Omental fat pad (tissue), 4 donors: ENCODE results near the gene SPRYD3. TPM values are rescaled to one million over a fixed set of nuclear protein-coding genes. Genes with fewer than 3 reads are reported as not detected.

Experiments used
- ATAC-seq: fragments of 150-250 bp; one replicate; pipeline ENCODE4 v1.9.1; 2016; ENCODE audit warnings: mild to moderate bottlenecking, moderate library complexity; ENCODE audit not compliant: low FRiP score
- DNase-seq: peaks from one replicate; pipeline ENCODE4 v3.0.0-alpha.2; 2019; ENCODE audit warnings: low spot score
- total RNA-seq, 4 donors: library from RNA; depleted of rRNA; stranded (reverse); fragments of >200 nt; gene quantifications; one replicate each; pipeline ENCODE4 v1.1.0, GENCODE V29; 2016
- TF ChIP-seq, protein P1 (sequence below), 3 donors: fragments of 450-650 bp; IDR thresholded peaks; one replicate each; pipeline ENCODE4 v1.5.1; 2016 to 2017; ENCODE audit warnings: antibody characterized with exemption in 3 of 3, mild to moderate bottlenecking in 3 of 3, moderate library complexity in 2 of 3

The SPRYD3 gene
- total RNA-seq, 4 donors from 2014 or later: 31.5 to 42.3 (median 36.3) TPM

DNA sequence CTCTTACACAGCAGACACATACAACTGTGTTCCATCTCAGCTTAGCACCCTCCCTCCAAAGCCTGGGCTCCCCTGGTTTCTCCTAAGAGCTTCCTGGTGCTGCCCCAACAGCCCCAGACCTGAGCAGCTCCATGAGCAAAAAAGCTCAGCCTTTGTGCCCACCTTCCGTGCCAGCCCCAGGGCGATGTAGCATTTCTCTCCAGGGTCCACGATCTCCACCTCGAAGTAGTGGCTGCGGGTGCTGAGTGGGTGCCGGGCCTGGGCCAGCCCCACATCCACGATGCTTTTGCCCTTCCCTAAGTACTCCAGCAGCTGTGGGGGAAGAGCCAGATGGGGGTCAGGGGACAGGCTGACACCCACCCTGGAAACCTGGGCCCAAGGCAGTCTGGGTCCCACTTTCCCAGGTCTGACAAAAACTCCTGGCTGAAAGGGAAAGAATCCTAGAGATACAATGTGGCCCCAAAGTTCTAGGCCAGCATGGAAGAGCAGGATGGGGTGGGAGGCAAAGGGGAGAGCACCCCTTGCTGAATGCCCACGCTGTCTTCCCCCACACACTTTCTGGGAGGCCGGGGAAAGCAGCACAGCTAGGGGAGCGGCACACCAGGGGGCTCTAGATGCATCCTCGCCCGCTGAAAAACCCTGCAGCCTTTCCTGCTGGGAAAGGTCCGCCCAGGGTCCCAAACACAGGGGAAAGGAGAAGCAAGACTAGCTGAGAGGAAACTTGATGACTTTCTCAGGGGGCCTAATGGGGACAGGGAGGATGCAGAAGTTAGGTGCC is 11.0 kb downstream of the SPRYD3 start:
- ATAC-seq: no peak
- TF ChIP-seq, protein P1, sequence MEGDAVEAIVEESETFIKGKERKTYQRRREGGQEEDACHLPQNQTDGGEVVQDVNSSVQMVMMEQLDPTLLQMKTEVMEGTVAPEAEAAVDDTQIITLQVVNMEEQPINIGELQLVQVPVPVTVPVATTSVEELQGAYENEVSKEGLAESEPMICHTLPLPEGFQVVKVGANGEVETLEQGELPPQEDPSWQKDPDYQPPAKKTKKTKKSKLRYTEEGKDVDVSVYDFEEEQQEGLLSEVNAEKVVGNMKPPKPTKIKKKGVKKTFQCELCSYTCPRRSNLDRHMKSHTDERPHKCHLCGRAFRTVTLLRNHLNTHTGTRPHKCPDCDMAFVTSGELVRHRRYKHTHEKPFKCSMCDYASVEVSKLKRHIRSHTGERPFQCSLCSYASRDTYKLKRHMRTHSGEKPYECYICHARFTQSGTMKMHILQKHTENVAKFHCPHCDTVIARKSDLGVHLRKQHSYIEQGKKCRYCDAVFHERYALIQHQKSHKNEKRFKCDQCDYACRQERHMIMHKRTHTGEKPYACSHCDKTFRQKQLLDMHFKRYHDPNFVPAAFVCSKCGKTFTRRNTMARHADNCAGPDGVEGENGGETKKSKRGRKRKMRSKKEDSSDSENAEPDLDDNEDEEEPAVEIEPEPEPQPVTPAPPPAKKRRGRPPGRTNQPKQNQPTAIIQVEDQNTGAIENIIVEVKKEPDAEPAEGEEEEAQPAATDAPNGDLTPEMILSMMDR (IDR thresholded peaks at IDR 0.05): no peak
- DNase-seq: no peak

DNA sequence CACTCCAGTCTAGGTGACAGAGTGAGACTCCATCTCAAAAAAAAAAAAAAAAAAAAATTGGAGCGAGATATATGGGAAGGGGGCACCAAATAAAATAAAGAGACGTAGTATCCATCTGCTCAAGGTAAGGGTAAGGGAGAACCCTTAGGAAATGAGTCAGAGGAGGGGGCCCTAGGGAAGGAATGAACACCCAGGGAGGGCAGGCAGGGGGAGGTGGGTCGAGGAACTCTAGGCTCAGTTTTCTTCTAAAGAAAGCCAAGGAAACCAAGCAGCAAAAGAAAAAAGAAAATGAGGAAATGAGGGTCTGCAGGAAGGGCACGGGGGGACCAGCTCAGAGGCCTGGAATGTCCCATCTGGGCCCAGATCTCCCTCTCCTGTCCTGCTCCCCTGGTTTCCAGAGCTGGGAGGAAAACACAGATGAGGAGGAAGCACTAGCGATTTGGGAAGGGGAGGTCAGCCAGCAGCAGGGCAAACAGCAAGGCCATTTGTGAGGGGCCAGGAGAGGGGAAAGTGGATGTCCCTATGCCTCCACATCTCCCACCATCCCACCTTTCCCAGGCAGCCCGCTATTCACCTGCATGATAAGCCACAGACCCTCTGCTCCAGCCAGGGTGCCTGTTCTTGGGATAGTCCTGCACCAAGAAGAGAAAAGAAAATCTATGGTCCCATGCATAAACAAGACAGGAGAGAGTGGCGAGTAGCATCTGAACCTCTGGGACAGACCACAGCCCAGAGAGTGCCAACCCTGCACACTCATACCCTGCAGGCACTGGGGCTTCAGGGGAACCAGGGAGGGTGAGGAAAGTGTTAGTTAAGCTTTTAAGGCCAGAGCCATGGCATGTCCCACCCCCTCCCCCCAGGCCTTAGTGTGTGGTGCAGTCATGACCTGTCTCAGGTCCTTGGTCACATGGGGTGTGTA is 11.9 kb downstream of the SPRYD3 start:
- ATAC-seq (no peak), DNase-seq (no peak)
- TF ChIP-seq, protein P1 (IDR thresholded peaks at IDR 0.05): no peak

DNA sequence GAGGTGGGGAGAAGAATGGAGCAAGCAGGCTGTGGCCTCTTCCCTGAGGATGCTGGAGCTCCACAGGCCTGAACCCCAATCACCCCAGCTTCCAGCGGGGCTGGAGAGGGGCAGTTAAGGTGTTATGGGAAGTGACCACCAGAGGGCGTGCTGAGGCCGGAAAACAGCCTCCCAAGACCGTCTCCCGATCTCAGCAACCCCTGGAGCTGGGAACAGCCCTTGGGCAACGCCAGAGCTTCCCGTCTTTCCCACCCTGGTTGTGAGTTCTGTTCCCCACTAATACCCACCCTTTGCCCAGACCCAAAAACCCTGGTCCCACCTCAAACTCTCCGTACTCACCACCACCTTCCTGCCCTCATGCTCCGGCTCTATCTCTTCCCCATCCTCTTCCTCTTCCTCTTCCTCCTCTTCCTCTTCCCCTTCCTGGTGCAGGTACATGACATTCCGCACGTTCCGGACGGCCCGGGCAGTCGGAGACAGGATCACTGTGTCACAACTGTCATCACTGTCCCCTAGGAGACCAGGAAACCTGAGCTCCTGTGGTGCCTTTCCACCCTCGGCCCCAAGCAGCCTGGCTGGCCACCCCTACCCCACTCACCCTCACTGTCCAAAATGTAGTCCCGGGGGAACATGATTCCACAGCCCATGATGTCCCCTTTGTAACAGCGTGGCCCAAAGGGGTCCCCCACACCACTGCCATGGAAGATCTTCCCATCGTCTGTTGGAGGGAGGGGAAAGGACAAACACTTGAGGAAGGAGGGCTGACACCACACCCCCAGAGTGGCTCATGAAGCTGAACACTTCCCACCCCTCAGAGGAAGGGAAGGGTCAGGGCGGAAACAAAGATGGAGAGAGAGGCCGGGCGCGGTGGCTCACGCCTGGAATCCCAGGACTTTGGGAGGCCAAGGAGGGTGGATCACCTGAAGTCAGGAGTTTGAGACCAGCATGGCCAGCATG is 12.9 kb downstream of the SPRYD3 start:
- TF ChIP-seq, protein P1 (IDR thresholded peaks at IDR 0.05): peak in 2 of 3 donors; percentile 96
- DNase-seq (peak; percentile 72), ATAC-seq (peak; percentile 54)

DNA sequence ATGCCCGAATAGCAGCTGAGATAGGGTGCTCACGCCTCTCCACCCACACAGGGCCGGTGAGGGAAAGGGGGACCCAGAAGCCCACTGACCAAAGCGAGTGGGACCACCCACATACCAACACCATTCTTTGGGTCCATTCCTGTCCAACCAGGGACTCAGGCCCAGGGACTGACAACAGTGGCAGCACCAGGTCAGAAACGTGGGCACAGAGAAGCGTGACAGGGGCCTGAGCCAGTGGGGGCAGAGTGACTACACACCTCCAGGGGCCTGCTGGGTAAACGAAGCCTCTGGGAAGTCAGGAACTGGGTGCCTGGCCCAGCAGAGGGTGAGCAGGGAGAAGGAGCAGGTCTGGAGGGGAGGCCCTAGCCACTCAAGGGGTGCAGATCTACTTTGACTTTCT is 13.7 kb downstream of the SPRYD3 start:
- TF ChIP-seq, protein P1 (IDR thresholded peaks at IDR 0.05): no peak
- ATAC-seq: no peak
- no peak for DNase-seq

DNA sequence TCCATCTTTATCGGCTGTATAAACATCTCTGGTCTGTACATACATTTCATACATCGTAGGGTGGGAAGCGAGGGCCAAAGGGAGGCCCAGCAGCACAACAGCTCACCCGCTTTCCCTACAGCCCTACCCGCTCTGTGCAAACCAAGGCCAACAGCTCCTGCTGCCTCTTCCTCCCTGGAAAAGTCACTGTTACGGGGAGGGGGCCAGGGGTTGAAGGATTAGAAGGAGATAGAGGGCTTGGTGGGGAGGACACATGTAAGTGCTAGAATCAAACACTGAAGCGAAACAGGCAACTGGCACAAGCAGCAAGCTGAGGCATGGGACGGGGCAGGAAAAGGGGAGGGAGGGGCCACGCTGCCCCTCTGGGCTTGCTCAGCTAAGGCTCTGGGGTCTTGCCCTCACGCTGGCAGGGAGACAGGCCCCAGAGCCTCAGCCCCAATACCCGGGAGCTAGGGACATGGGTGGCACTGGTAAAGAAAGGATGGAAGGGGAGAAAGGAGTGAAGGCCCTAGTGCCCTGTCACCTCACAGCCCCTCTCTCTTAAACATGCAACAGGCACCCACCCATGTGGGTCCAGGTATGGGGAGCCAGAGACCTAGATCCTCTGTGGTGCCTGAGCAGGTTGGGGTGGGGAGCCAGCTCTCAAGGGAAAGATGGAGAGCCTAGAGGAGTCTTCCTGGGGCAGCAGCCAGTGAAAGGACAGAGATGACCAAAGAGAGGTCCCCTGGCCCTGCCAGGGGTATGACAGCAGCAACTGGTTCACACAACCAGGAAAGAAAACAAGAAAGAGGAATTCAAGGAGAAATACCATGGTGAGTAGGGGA is 14.4 kb downstream of the SPRYD3 start:
- TF ChIP-seq, protein P1 (IDR thresholded peaks at IDR 0.05): no peak
- ATAC-seq (no peak), DNase-seq (no peak)
